H1 (cell line): ENCODE measurements around the gene C16orf54. TPM values are rescaled to one million over a fixed set of nuclear protein-coding genes. Genes with fewer than 3 reads are reported as not detected.

Experiments used
- ATF2 ChIP-seq: IDR thresholded peaks from 2 replicates; pipeline ENCODE4 v1.6.1; 2012; ENCODE audit warnings: low read length, inconsistent platforms
- CHD7 ChIP-seq: fragments of 300-600 bp; sonication (generic); IDR thresholded peaks from 2 replicates; pipeline ENCODE4 v1.7.1; 2012; ENCODE audit warnings: low read length, moderate library complexity, mild to moderate bottlenecking, inconsistent platforms; ENCODE audit not compliant: insufficient replicate concordance
- FOSL1 ChIP-seq: IDR thresholded peaks from 2 replicates; pipeline ENCODE4 v1.6.1; 2011; ENCODE audit warnings: mild to moderate bottlenecking, low read depth, low read length, moderate library complexity; ENCODE audit not compliant: insufficient read depth
- polyA plus RNA-seq, 7 experiments: library from polyadenylated mRNA; depleted of rRNA in 3 of 7; stranded (reverse) in 5 of 7; unstranded in 2 of 7; fragments of >200 nt in 5 of 7; fragments of 200-250 nt in 2 of 7; gene quantifications; 1 replicate in 5 of 7; 2 replicates in 1 of 7; 4 replicates in 1 of 7; pipeline versions ENCODE4 v1.2.1 to v1.2.3, GENCODE V29; 2011 to 2013; ENCODE audit warnings: missing spikeins in 2 of 7, mixed read lengths in 2 of 7
- total RNA-seq: library from RNA; stranded (reverse); fragmentation: NEBNext Ultra II Directional; extraction: Animal tissue kit (Norgen Biotek cat#: 25700); gene quantifications from 2 replicates; pipeline ENCODE4 v1.2.1, GENCODE V29; 2021

C16orf54 gene
- total and polyA plus RNA-seq, 2 of the 8 experiments (the other 6 are each of a cell fraction or from before 2014, with no cell fraction given): not detected

- no peak for TF ChIP-seq CHD7
- TF ChIP-seq ATF2: no peak
- TF ChIP-seq FOSL1: no peak
These were observed 35.3 kb downstream of the C16orf54 start (continued) for GRCh38 chr16:29710227-29711219.
